ENCODE results near the gene RB1.

The RB1 gene

GRCh38 chr13:48411147-48411794 is 107.7 kb downstream of the RB1 start:
- peaks cover 24% of the 10 kb centered on the region for H3K36me3 ChIP-seq (ENCODE audit: insufficient read depth, low read length)
- peaks cover 42% of the 10 kb centered on the region for H3K4me1 ChIP-seq (ENCODE audit: insufficient read depth, low read length)
- peak overlapping the region; percentile 72 to 76 for H3K4me3 ChIP-seq (ENCODE audit: low read depth in 1 of 2, low read length in 2 of 2)
- H3K27ac ChIP-seq (ENCODE audit: low read length) = peak overlapping the region; percentile 94
- H3K9me3 ChIP-seq (ENCODE audit: insufficient read depth, low read length, severe bottlenecking) = no peaks in the 10 kb centered on the region
- H4K20me1 ChIP-seq (ENCODE audit: insufficient read depth, low read length) = no peaks in the 10 kb centered on the region
- no peaks in the 10 kb centered on the region for H3K27me3 ChIP-seq (ENCODE audit: insufficient read depth, low read length, poor library complexity)
- DNase-seq (no peak), ATAC-seq (ENCODE audit: insufficient read depth, low read depth) (peak; percentile 48)
- TF ChIP-seq EZH2 (IDR thresholded peaks at IDR 0.05; ENCODE audit: borderline replicate concordance, low read depth, low read length, severe bottlenecking) (no peak), CTCF (IDR thresholded peaks at IDR 0.05; ENCODE audit: borderline replicate concordance, extremely low read depth, low read length, poor library complexity, severe bottlenecking) (no peak)
- peak overlapping the region; percentile 50; the same call in 1 of the 2 replicates for H2AFZ ChIP-seq (ENCODE audit: low read depth, low read length)
- peak overlapping the region; percentile 65 for H3K4me2 ChIP-seq (ENCODE audit: insufficient read depth, low read length)
- peaks cover 76% of the 10 kb centered on the region for H3K79me2 ChIP-seq (ENCODE audit: insufficient read depth, low read length)
- peak overlapping the region; percentile 71 for H3K9ac ChIP-seq (ENCODE audit: low read depth, low read length)

DNA sequence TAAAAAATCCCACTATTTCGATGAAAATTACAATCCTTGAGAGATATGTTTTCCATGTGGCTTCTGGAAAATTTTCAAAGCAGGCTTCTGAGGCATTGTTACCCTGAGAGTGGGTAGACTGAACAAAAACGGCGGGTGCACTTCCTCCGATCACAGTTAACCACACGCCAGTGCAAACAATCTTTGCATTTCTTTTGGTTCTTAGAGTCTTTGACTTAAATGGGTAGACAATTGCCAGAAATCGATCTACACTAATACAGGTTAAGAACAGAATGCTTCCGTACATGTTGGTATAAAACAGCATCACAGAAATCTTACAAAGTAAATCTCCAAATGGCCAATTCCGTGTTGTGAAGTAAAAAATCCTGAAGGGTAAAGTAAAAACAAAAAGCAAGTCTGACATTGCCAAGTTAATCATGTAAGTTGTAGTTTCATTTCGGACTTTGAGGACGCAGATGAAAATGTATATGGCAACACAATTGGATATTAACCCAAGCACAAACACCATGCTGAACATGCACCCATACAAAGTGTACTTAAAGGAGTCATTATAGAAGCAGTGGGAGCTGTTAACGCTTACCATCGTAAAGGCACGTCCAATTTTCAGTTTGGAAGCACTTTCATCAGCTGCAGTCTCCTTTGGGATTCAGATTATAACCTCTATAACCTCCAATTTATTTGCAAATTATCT is 108.4 kb downstream of the RB1 start:
- Histone ChIP-seq H3K27ac (ENCODE audit: low read length) (peak overlapping the region; percentile 94), H3K9me3 (ENCODE audit: insufficient read depth, low read length, severe bottlenecking) (no peaks in the 10 kb centered on the region), H3K4me1 (ENCODE audit: insufficient read depth, low read length) (peaks cover 36% of the 10 kb centered on the region), H4K20me1 (ENCODE audit: insufficient read depth, low read length) (no peaks in the 10 kb centered on the region), H3K9ac (ENCODE audit: low read depth, low read length) (peak overlapping the region; percentile 71), H3K36me3 (ENCODE audit: insufficient read depth, low read length) (peaks cover 24% of the 10 kb centered on the region), H3K4me2 (ENCODE audit: insufficient read depth, low read length) (peak overlapping the region; percentile 65), H2AFZ (ENCODE audit: low read depth, low read length) (peak overlapping the region; percentile 50), H3K27me3 (ENCODE audit: insufficient read depth, low read length, poor library complexity) (no peaks in the 10 kb centered on the region), H3K79me2 (ENCODE audit: insufficient read depth, low read length) (peaks cover 70% of the 10 kb centered on the region), H3K4me3 (ENCODE audit: low read depth in 1 of 2, low read length in 2 of 2) (peak overlapping the region; percentile 72 to 76)
- no peak for TF ChIP-seq CTCF (IDR thresholded peaks at IDR 0.05; ENCODE audit: borderline replicate concordance, extremely low read depth, low read length, poor library complexity, severe bottlenecking)
- no peak for TF ChIP-seq EZH2 (IDR thresholded peaks at IDR 0.05; ENCODE audit: borderline replicate concordance, low read depth, low read length, severe bottlenecking)
- peak; percentile 81 for ATAC-seq (ENCODE audit: insufficient read depth, low read depth)
- DNase-seq = peak; percentile 67

DNA sequence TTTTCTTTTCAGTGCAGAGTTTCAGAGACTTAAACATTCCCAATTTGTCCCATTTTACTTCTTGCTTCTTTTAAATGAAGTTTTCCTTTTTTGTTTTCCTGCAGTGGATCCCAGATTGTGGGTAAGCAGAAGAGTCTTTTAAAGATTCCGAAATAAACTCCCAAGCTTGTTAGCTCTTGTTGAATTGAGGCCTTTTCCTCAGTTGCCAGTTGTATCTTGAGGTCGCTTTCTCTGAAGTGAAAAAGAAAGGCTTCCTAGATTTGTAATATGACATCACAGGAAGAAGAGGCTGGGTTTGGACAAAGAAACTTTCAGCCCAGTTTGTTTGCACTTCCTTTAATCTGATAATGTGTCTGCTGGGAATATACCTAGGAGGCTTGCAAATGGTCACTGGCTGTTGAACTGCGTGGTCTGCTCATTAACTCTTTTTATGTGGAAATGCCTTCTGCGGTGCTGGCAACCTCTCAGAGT is 109.4 kb downstream of the RB1 start, which contains the start of gene LPAR6:
Gene LPAR6 (minus strand): TSS at position 233 of the 471 bp plus-strand sequence. CDS start 690 bp downstream, outside the sequence.
- H2AFZ ChIP-seq (ENCODE audit: low read depth, low read length) = peak within 1 kb of the TSS; percentile 50
- H3K9ac ChIP-seq (ENCODE audit: low read depth, low read length) = peak within 1 kb of the TSS; percentile 71
- DNase-seq (peak; percentile 36), ATAC-seq (ENCODE audit: insufficient read depth, low read depth) (peak; percentile 65)
- peaks cover 28% of the 10 kb centered on the region for H3K36me3 ChIP-seq (ENCODE audit: insufficient read depth, low read length)
- no peak for TF ChIP-seq CTCF (IDR thresholded peaks at IDR 0.05; ENCODE audit: borderline replicate concordance, extremely low read depth, low read length, poor library complexity, severe bottlenecking)
- H3K4me2 ChIP-seq (ENCODE audit: insufficient read depth, low read length) = peak within 1 kb of the TSS; percentile 65
- peaks cover 3% of the 10 kb centered on the region for H3K9me3 ChIP-seq (ENCODE audit: insufficient read depth, low read length, severe bottlenecking)
- H3K4me3 ChIP-seq (ENCODE audit: low read depth in 1 of 2, low read length in 2 of 2) = peak within 1 kb of the TSS; percentile 72 to 76
- H3K79me2 ChIP-seq (ENCODE audit: insufficient read depth, low read length) = peaks cover 64% of the 10 kb centered on the region
- peaks cover 36% of the 10 kb centered on the region for H3K4me1 ChIP-seq (ENCODE audit: insufficient read depth, low read length)
- H3K27ac ChIP-seq (ENCODE audit: low read length) = peak within 1 kb of the TSS; percentile 94
- no peaks in the 10 kb centered on the region for H4K20me1 ChIP-seq (ENCODE audit: insufficient read depth, low read length)
- no peaks in the 10 kb centered on the region for H3K27me3 ChIP-seq (ENCODE audit: insufficient read depth, low read length, poor library complexity)
